Caco-2 (cell line): ENCODE data around the gene NPAS3. TPM values are rescaled to one million over a fixed set of nuclear protein-coding genes. Genes with fewer than 3 reads are reported as not detected.

ENCODE experiments used
- BruUV-seq: library from RNA; stranded (reverse); fragments of 400-500 nt; replicated peaks from 2 replicates; lab custom pipeline; 2021; lab: Mats Ljungman, UMichigan
- CTCF ChIA-PET: fragments of 300-600 bp; sonication (Branson Sonifier 250); formaldehyde crosslinking; loops from one replicate; lab custom pipeline; 2022; ENCODE audit warnings: antibody characterized with exemption; lab: Charles Lee
- POLR2A ChIA-PET: fragments of 300-600 bp; sonication (Branson Sonifier 250); formaldehyde crosslinking; loops from one replicate; lab custom pipeline; 2022; ENCODE audit warnings: antibody characterized with exemption; lab: Charles Lee
- DNase-seq, 2 experiments: peaks; one replicate each; pipeline versions ENCODE4 v3.0.0 to v3.0.0-alpha.2; 2020 to 2022
- H3K27me3 ChIP-seq: replicated peaks from 2 replicates; pipeline ENCODE4 v1.6.0; 2011; ENCODE audit warnings: low read length; ENCODE audit not compliant: control insufficient read depth, insufficient read depth
- H3K36me3 ChIP-seq: 2 replicates; pipeline ENCODE4 v1.5.1; 2011; ENCODE audit warnings: low read length; ENCODE audit not compliant: control insufficient read depth, insufficient read depth
- H3K4me1 ChIP-seq: fragments of 250-450 bp; sonication (Bioruptor Pico); 2 replicates; pipeline ENCODE4 v1.5.1; 2020; ENCODE audit warnings: mild to moderate bottlenecking
- H3K4me3 ChIP-seq: 2 replicates; pipeline ENCODE4 v1.5.1; 2011; ENCODE audit warnings: low read depth, mild to moderate bottlenecking, control low read depth, low read length
- H3K9me3 ChIP-seq: fragments of 250-450 bp; sonication (Bioruptor Pico); 2 replicates; pipeline ENCODE4 v1.5.1; 2020; ENCODE audit warnings: mild to moderate bottlenecking, moderate library complexity
- H3K27ac Mint-ChIP-seq: one replicate; pipeline ENCODE4 v1.8.0; 2022; ENCODE audit warnings: mixed read lengths; ENCODE audit not compliant: unreplicated experiment
- H3K27me3 Mint-ChIP-seq: one replicate; pipeline ENCODE4 v1.8.0; 2022; ENCODE audit warnings: mixed read lengths; ENCODE audit not compliant: insufficient read depth, unreplicated experiment
- H3K36me3 Mint-ChIP-seq: one replicate; pipeline ENCODE4 v1.8.0; 2022; ENCODE audit warnings: mild to moderate bottlenecking, mixed read lengths; ENCODE audit not compliant: insufficient read depth, unreplicated experiment
- H3K4me1 Mint-ChIP-seq: one replicate; pipeline ENCODE4 v1.8.0; 2022; ENCODE audit warnings: low read depth, mixed read lengths; ENCODE audit not compliant: unreplicated experiment
- H3K4me3 Mint-ChIP-seq: one replicate; pipeline ENCODE4 v1.8.0; 2022; ENCODE audit warnings: mild to moderate bottlenecking, moderate library complexity, mixed read lengths; ENCODE audit not compliant: unreplicated experiment
- H3K9me3 Mint-ChIP-seq: one replicate; pipeline ENCODE4 v1.8.0; 2022; ENCODE audit warnings: mixed read lengths; ENCODE audit not compliant: unreplicated experiment
- intact Hi-C: fragments of 100-400 bp; cut with micrococcal nuclease; formaldehyde crosslinking; loops from one replicate; pipeline ENCODE4 v1.10.0; 2022; ENCODE audit not compliant: unreplicated experiment
- total RNA-seq: library from RNA; stranded (reverse); gene quantifications from 2 replicates; pipeline ENCODE4 v1.2.3, GENCODE V29; 2022
- TF ChIP-seq, protein P1 (sequence below), 2 experiments: fragments of 200-600 bp in 1 of 2; IDR thresholded peaks; 1 replicate in 1 of 2; 2 replicates in 1 of 2; pipeline versions ENCODE4 v1.5.1 to v1.8.0; 2011 to 2022; ENCODE audit warnings: antibody characterized with exemption in 1 of 2, control low read depth in 1 of 2, inconsistent platforms in 1 of 2, low read depth in 1 of 2, low read length in 1 of 2, mild to moderate bottlenecking in 1 of 2, moderate library complexity in 1 of 2; ENCODE audit not compliant: insufficient read depth in 1 of 2, severe bottlenecking in 1 of 2, unreplicated experiment in 1 of 2

The NPAS3 gene
- total RNA-seq, 1 experiment from 2014 or later: not detected

DNA sequence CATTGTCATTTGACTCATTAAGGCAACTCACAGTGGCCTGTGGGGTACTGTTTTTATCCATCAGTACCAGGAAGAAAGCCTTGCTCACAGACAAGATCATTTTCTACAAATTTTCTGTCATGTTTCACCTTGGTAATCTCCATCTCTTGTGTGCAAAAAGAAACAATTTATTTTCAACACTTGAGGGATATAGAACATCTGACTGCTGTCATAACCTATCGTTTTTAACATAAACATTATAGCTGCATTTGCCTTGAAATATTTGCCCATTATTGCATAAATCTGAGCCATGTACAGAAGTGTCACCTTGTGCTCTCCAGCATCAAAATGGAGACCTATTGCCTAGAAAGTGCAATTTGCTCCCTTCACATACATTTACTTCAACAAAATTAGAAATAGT lies 300.8 kb downstream of the NPAS3 start:
- no peak overlapping the region for H3K4me3 Mint-ChIP-seq
- no peaks in the 10 kb centered on the region for H3K9me3 ChIP-seq
- H3K36me3 ChIP-seq: no peaks in the 10 kb centered on the region
- intact Hi-C loops: no loop called here
- no peak overlapping the region for H3K4me3 ChIP-seq
- TF ChIP-seq, protein P1, sequence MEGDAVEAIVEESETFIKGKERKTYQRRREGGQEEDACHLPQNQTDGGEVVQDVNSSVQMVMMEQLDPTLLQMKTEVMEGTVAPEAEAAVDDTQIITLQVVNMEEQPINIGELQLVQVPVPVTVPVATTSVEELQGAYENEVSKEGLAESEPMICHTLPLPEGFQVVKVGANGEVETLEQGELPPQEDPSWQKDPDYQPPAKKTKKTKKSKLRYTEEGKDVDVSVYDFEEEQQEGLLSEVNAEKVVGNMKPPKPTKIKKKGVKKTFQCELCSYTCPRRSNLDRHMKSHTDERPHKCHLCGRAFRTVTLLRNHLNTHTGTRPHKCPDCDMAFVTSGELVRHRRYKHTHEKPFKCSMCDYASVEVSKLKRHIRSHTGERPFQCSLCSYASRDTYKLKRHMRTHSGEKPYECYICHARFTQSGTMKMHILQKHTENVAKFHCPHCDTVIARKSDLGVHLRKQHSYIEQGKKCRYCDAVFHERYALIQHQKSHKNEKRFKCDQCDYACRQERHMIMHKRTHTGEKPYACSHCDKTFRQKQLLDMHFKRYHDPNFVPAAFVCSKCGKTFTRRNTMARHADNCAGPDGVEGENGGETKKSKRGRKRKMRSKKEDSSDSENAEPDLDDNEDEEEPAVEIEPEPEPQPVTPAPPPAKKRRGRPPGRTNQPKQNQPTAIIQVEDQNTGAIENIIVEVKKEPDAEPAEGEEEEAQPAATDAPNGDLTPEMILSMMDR (IDR thresholded peaks at IDR 0.05; ENCODE audit: insufficient read depth in 1 of 2, low read depth in 1 of 2, low read length in 1 of 2, severe bottlenecking in 1 of 2, unreplicated experiment in 1 of 2): no peak
- ChIA-PET POLR2A (no interaction called here), CTCF (no interaction called here)
- no peak for DNase-seq
- H3K36me3 Mint-ChIP-seq: no peaks in the 10 kb centered on the region
- no peaks in the 10 kb centered on the region for H3K9me3 Mint-ChIP-seq
- BruUV-seq: no TSS peak
- peaks cover 8% of the 10 kb centered on the region for H3K27me3 Mint-ChIP-seq
- no peaks in the 10 kb centered on the region for H3K4me1 Mint-ChIP-seq
- H3K27ac Mint-ChIP-seq: no peak overlapping the region
- no peaks in the 10 kb centered on the region for H3K4me1 ChIP-seq
- H3K27me3 ChIP-seq: no peaks in the 10 kb centered on the region; the same call in 1 of the 2 replicates

DNA sequence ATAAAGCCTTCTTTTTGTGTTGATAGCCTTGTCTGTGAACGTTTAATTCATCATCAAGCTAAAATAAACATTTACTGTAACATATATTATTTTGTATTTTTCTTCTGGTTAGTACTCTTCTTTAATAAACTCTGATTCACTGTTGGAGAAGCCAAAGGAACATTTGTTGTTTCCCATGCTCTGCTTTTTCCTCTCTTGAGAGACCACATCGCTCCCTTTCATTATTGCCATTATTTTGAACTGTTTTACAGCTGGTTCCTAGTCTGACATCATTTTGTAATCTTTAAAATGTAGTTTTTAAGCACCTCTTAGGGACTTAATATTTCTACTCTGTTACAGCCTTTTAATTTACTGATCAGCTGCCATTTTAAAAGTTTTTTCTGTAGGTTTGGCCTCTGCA lies 301.8 kb downstream of the NPAS3 start:
- Histone ChIP-seq H3K36me3 (no peaks in the 10 kb centered on the region), H3K4me1 (no peaks in the 10 kb centered on the region), H3K4me3 (no peak overlapping the region), H3K9me3 (no peaks in the 10 kb centered on the region), H3K27me3 (no peaks in the 10 kb centered on the region; the same call in 1 of the 2 replicates)
- Mint-ChIP-seq H3K27ac (no peak overlapping the region), H3K4me3 (no peak overlapping the region), H3K27me3 (peaks cover 2% of the 10 kb centered on the region), H3K36me3 (no peaks in the 10 kb centered on the region), H3K9me3 (no peaks in the 10 kb centered on the region), H3K4me1 (no peaks in the 10 kb centered on the region)
- BruUV-seq: no TSS peak
- intact Hi-C loops: no loop called here
- ChIA-PET CTCF (no interaction called here), POLR2A (no interaction called here)
- TF ChIP-seq, protein P1 (IDR thresholded peaks at IDR 0.05; ENCODE audit: insufficient read depth in 1 of 2, low read depth in 1 of 2, low read length in 1 of 2, severe bottlenecking in 1 of 2, unreplicated experiment in 1 of 2): no peak
- DNase-seq: no peak

DNA sequence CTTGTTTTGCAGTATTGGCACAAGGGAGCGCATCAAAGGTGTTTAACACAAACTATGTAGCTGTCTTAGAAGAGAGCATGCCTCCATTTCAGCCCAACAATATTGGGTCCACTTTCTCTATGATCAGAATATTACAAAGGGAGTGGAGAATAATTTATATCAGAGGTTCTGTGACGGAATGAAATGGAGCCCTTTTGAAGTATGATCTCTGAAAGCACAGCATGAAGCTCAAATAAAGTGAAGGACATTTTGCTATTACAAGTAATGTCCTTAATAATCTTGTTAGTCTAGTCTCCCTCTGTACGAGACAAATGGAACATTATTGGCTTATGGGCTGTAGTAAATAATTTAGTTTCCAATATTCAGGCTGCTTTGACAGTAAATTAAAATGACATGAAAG lies 302.7 kb downstream of the NPAS3 start:
- BruUV-seq: no TSS peak

More for the DNA sequence above, 302.7 kb downstream of the NPAS3 start:
- no peaks in the 10 kb centered on the region for H3K4me1 ChIP-seq
- Mint-ChIP-seq H3K9me3 (no peaks in the 10 kb centered on the region), H3K36me3 (no peaks in the 10 kb centered on the region), H3K4me1 (no peaks in the 10 kb centered on the region), H3K27ac (no peak overlapping the region), H3K27me3 (peaks cover 2% of the 10 kb centered on the region), H3K4me3 (no peak overlapping the region)
- ChIA-PET CTCF (no interaction called here), POLR2A (no interaction called here)
- H3K27me3 ChIP-seq: no peaks in the 10 kb centered on the region; the same call in 1 of the 2 replicates
- intact Hi-C loops: no loop called here
- TF ChIP-seq, protein P1 (IDR thresholded peaks at IDR 0.05; ENCODE audit: insufficient read depth in 1 of 2, low read depth in 1 of 2, low read length in 1 of 2, severe bottlenecking in 1 of 2, unreplicated experiment in 1 of 2): no peak
- no peak overlapping the region for H3K4me3 ChIP-seq
- no peak for DNase-seq
- H3K9me3 ChIP-seq: no peaks in the 10 kb centered on the region
- no peaks in the 10 kb centered on the region for H3K36me3 ChIP-seq
